ENCODE measurements around the gene ABT1. TPM values are rescaled to one million over a fixed set of nuclear protein-coding genes. Genes with fewer than 3 reads are reported as not detected.

Gene ABT1
- total RNA-seq, 1 experiment from 2014 or later, result 21.6 TPM

- ATAC-seq (no peak), DNase-seq (ENCODE audit: low spot score) (no peak)
- ChIA-PET POLR2A (no interaction called here), CTCF (no interaction called here)
- H3K27ac Mint-ChIP-seq, result no peak overlapping the region
- peaks cover 19% of the 10 kb centered on the region for H3K9me3 Mint-ChIP-seq
- H3K4me1 Mint-ChIP-seq, result no peaks in the 10 kb centered on the region
- TF ChIP-seq GTF2I (CRISPR knock-in tag; conservative IDR thresholded peaks at IDR 0.05) (peak; percentile 71; the same call in 1 of the 2 replicates), RORB (CRISPR knock-in tag; IDR thresholded peaks at IDR 0.05) (no peak)
- H3K36me3 Mint-ChIP-seq, result peaks cover 5% of the 10 kb centered on the region; the same call in 1 of the 2 replicates
- no peak overlapping the region for H3K4me3 Mint-ChIP-seq
- H3K27me3 Mint-ChIP-seq (ENCODE audit: low read depth), result peaks cover 6% of the 10 kb centered on the region; the same call in 1 of the 2 replicates
Observed at GRCh38 chr6:26624557-26624956, 27.8 kb downstream of the ABT1 start.

GRCh38 chr6:26627843-26628242, 31.1 kb downstream of the ABT1 start:
- Mint-ChIP-seq H3K36me3 (peaks cover 5% of the 10 kb centered on the region; the same call in 1 of the 2 replicates), H3K4me3 (no peak overlapping the region), H3K4me1 (no peaks in the 10 kb centered on the region), H3K27ac (no peak overlapping the region), H3K9me3 (peaks cover 19% of the 10 kb centered on the region), H3K27me3 (ENCODE audit: low read depth) (no peaks in the 10 kb centered on the region; the same call in 1 of the 2 replicates)
- CTCF ChIA-PET, result no interaction called here
- POLR2A ChIA-PET, result no interaction called here
- ATAC-seq (no peak), DNase-seq (ENCODE audit: low spot score) (no peak)
- TF ChIP-seq NFYB (CRISPR knock-in tag; conservative IDR thresholded peaks at IDR 0.05; ENCODE audit: low read depth) (no peak), CDX4 (CRISPR knock-in tag; IDR thresholded peaks at IDR 0.05; ENCODE audit: borderline replicate concordance) (no peak), ERG (CRISPR knock-in tag; IDR thresholded peaks at IDR 0.05) (no peak), ESRRA (CRISPR knock-in tag; IDR thresholded peaks at IDR 0.05; ENCODE audit: borderline replicate concordance) (no peak), TEAD1 (CRISPR knock-in tag; IDR thresholded peaks at IDR 0.05) (no peak)

GRCh38 chr6:26629359-26629758, 32.6 kb downstream of the ABT1 start:
- CTCF ChIA-PET, result no interaction called here
- peaks cover 11% of the 10 kb centered on the region for H3K9me3 Mint-ChIP-seq
- no peak for TF ChIP-seq ATF6 (CRISPR knock-in tag; IDR thresholded peaks at IDR 0.05)
- no peak for DNase-seq (ENCODE audit: low spot score)
- peaks cover 5% of the 10 kb centered on the region; the same call in 1 of the 2 replicates for H3K36me3 Mint-ChIP-seq
- H3K4me1 Mint-ChIP-seq, result no peaks in the 10 kb centered on the region
- H3K27ac Mint-ChIP-seq, result no peak overlapping the region
- POLR2A ChIA-PET, result no interaction called here
- ATAC-seq, result no peak
- H3K27me3 Mint-ChIP-seq (ENCODE audit: low read depth), result no peaks in the 10 kb centered on the region
- H3K4me3 Mint-ChIP-seq, result no peak overlapping the region

- H3K27ac Mint-ChIP-seq, result no peak overlapping the region
- H3K9me3 Mint-ChIP-seq, result peaks cover 14% of the 10 kb centered on the region
- H3K4me3 Mint-ChIP-seq, result no peak overlapping the region
- H3K27me3 Mint-ChIP-seq (ENCODE audit: low read depth), result no peaks in the 10 kb centered on the region
- peaks cover 51% of the 10 kb centered on the region for H3K36me3 Mint-ChIP-seq
- no peak for ATAC-seq
- DNase-seq (ENCODE audit: low spot score), result no peak
- no peaks in the 10 kb centered on the region for H3K4me1 Mint-ChIP-seq
- TF ChIP-seq ZNF281 (CRISPR knock-in tag; IDR thresholded peaks at IDR 0.05), result no peak
- TF ChIP-seq HMGXB4 (CRISPR knock-in tag; IDR thresholded peaks at IDR 0.05), result no peak
- TF ChIP-seq ZNF121 (CRISPR knock-in tag; IDR thresholded peaks at IDR 0.05), result no peak
- TF ChIP-seq JUN (CRISPR knock-in tag; IDR thresholded peaks at IDR 0.05), result no peak
- TF ChIP-seq GTF2I (CRISPR knock-in tag; conservative IDR thresholded peaks at IDR 0.05), result no peak
- TF ChIP-seq MAX (CRISPR knock-in tag; IDR thresholded peaks at IDR 0.05), result no peak
- TF ChIP-seq E2F5 (CRISPR knock-in tag; IDR thresholded peaks at IDR 0.05), result no peak
- no peak for TF ChIP-seq SP1 (CRISPR knock-in tag; conservative IDR thresholded peaks at IDR 0.05)
- CTCF ChIA-PET, result no interaction called here
- POLR2A ChIA-PET, result no interaction called here
Observed at GRCh38 chr6:26640806-26641205, 44.1 kb downstream of the ABT1 start.
